Measurements from ENCODE around the gene RNF41.
"Not testable (repeated sequence)": the region's sequence is repeated elsewhere in the genome, so short reads cannot be mapped to it uniquely, and the experiment has no call there.

Gene RNF41

GRCh38 chr12:56205445-56205844, 16.3 kb downstream of the RNF41 start:
- H3K36me3 ChIP-seq (ENCODE audit: control insufficient read depth, insufficient read depth, low read length) = peaks cover 25% of the 10 kb centered on the region
- no peak for DNase-seq (ENCODE audit: extremely low read depth, insufficient read length)
- TF ChIP-seq CTCF (IDR thresholded peaks at IDR 0.05; ENCODE audit: insufficient read depth, low read length, poor library complexity, severe bottlenecking) = no peak
- H3K4me3 ChIP-seq (replicated peaks; ENCODE audit: low read depth, low read length) = no peak overlapping the region
- no peaks in the 10 kb centered on the region for H3K27me3 ChIP-seq (replicated peaks; ENCODE audit: control insufficient read depth, insufficient read depth, low read length)

- Histone ChIP-seq H3K36me3 (ENCODE audit: control insufficient read depth, insufficient read depth, low read length) (peaks cover 20% of the 10 kb centered on the region), H3K27me3 (replicated peaks; ENCODE audit: control insufficient read depth, insufficient read depth, low read length) (no peaks in the 10 kb centered on the region), H3K4me3 (replicated peaks; ENCODE audit: low read depth, low read length) (no peak overlapping the region)
- DNase-seq (ENCODE audit: extremely low read depth, insufficient read length) = no peak
- no peak for TF ChIP-seq CTCF (IDR thresholded peaks at IDR 0.05; ENCODE audit: insufficient read depth, low read length, poor library complexity, severe bottlenecking)
Observed at GRCh38 chr12:56204275-56204674, 17.4 kb downstream of the RNF41 start.

GRCh38 chr12:56202838-56203237, 18.9 kb downstream of the RNF41 start:
- Histone ChIP-seq H3K36me3 (ENCODE audit: control insufficient read depth, insufficient read depth, low read length) (peaks cover 18% of the 10 kb centered on the region), H3K27me3 (replicated peaks; ENCODE audit: control insufficient read depth, insufficient read depth, low read length) (no peaks in the 10 kb centered on the region), H3K4me3 (replicated peaks; ENCODE audit: low read depth, low read length) (no peak overlapping the region)
- no peak for DNase-seq (ENCODE audit: extremely low read depth, insufficient read length)
- TF ChIP-seq CTCF (IDR thresholded peaks at IDR 0.05; ENCODE audit: insufficient read depth, low read length, poor library complexity, severe bottlenecking) = no peak

- H3K36me3 ChIP-seq (ENCODE audit: control insufficient read depth, insufficient read depth, low read length) = peaks cover 13% of the 10 kb centered on the region
- DNase-seq (ENCODE audit: extremely low read depth, insufficient read length) = no peak
- H3K27me3 ChIP-seq (replicated peaks; ENCODE audit: control insufficient read depth, insufficient read depth, low read length) = no peaks in the 10 kb centered on the region
- H3K4me3 ChIP-seq (replicated peaks; ENCODE audit: low read depth, low read length) = no peak overlapping the region
- no peak for TF ChIP-seq CTCF (IDR thresholded peaks at IDR 0.05; ENCODE audit: insufficient read depth, low read length, poor library complexity, severe bottlenecking)
Observed at GRCh38 chr12:56202366-56202765, 19.4 kb downstream of the RNF41 start.

- Histone ChIP-seq H3K4me3 (replicated peaks; ENCODE audit: low read depth, low read length) (no peak overlapping the region), H3K36me3 (ENCODE audit: control insufficient read depth, insufficient read depth, low read length) (no peaks in the 10 kb centered on the region), H3K27me3 (replicated peaks; ENCODE audit: control insufficient read depth, insufficient read depth, low read length) (no peaks in the 10 kb centered on the region)
- TF ChIP-seq CTCF (IDR thresholded peaks at IDR 0.05; ENCODE audit: insufficient read depth, low read length, poor library complexity, severe bottlenecking) = no peak
- no peak for DNase-seq (ENCODE audit: extremely low read depth, insufficient read length)
Observed at GRCh38 chr12:56198836-56199235, 22.9 kb downstream of the RNF41 start.

- no peak for TF ChIP-seq CTCF (IDR thresholded peaks at IDR 0.05; ENCODE audit: insufficient read depth, low read length, poor library complexity, severe bottlenecking)
- Histone ChIP-seq H3K27me3 (replicated peaks; ENCODE audit: control insufficient read depth, insufficient read depth, low read length) (no peaks in the 10 kb centered on the region), H3K36me3 (ENCODE audit: control insufficient read depth, insufficient read depth, low read length) (no peaks in the 10 kb centered on the region), H3K4me3 (replicated peaks; ENCODE audit: low read depth, low read length) (no peak overlapping the region)
- no peak for DNase-seq (ENCODE audit: extremely low read depth, insufficient read length)
Observed at GRCh38 chr12:56197921-56198635, 23.6 kb downstream of the RNF41 start.

- H3K27me3 ChIP-seq (replicated peaks; ENCODE audit: control insufficient read depth, insufficient read depth, low read length); H3K4me3 ChIP-seq (replicated peaks; ENCODE audit: low read depth, low read length); H3K36me3 ChIP-seq (ENCODE audit: control insufficient read depth, insufficient read depth, low read length); DNase-seq (ENCODE audit: extremely low read depth, insufficient read length): not testable (repeated sequence)
Observed at GRCh38 chr12:56196818-56197550, 24.7 kb downstream of the RNF41 start.
